HG03521 (cell line): ENCODE results near the gene ABCF2.

ENCODE experiments used
- ATAC-seq: cut with Tn5 transposase; IDR thresholded peaks from one replicate; pipeline ENCODE4 v1.9.1; 2021; ENCODE audit warnings: mild to moderate bottlenecking, moderate library complexity; ENCODE audit not compliant: unreplicated experiment

ABCF2 gene

DNA sequence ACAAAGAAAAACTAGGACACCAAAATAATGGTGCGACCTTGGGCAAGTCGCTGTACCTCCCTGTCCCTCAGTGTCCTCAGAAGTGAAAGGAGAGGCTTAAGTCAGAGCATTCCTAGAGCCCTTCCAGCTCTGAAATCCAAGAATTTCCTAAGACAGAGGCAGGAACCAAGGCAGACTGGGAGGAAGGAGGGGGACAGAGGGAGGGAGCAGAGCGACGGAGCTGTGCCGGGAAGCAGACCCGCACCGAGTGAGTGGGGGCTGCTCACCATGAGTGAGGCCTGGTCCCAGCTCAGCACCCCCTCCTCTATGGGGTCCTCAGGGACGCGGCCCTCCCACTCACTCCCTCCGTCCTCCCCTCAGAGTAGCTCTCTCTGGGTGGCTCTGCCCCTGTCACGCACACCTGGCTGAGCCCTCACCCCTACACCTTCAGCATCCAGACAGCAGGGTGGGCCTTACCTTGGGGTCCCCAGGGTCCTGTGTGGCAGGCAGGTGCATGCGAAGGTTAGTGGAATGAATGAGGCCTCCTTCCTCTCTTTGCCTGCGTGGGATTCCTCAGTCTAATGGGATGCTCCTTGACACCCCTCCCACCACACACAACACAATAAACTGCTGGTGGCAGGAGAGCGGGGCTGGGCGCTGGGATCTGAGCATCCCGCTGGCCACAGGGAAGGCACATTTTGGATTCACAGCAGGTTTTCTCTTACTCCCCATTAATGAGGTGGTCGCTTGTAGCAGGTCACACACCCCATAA is 26.1 kb upstream of the ABCF2 start:
- no peak for ATAC-seq

DNA sequence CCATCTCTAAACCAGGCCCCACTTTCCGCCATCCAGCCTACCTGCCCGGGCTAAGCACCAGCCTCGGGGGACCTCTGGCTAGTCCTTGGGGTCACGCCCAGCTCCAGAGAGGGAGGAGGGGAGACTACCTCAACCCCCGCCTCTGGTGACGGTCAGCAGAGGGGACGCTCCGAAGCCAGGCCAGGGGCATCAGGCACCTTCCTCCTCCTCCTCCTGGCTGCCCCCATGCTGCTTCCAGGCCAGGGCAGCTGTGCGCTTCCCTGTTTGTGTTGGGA is 25.5 kb upstream of the ABCF2 start:
- no peak for ATAC-seq

DNA sequence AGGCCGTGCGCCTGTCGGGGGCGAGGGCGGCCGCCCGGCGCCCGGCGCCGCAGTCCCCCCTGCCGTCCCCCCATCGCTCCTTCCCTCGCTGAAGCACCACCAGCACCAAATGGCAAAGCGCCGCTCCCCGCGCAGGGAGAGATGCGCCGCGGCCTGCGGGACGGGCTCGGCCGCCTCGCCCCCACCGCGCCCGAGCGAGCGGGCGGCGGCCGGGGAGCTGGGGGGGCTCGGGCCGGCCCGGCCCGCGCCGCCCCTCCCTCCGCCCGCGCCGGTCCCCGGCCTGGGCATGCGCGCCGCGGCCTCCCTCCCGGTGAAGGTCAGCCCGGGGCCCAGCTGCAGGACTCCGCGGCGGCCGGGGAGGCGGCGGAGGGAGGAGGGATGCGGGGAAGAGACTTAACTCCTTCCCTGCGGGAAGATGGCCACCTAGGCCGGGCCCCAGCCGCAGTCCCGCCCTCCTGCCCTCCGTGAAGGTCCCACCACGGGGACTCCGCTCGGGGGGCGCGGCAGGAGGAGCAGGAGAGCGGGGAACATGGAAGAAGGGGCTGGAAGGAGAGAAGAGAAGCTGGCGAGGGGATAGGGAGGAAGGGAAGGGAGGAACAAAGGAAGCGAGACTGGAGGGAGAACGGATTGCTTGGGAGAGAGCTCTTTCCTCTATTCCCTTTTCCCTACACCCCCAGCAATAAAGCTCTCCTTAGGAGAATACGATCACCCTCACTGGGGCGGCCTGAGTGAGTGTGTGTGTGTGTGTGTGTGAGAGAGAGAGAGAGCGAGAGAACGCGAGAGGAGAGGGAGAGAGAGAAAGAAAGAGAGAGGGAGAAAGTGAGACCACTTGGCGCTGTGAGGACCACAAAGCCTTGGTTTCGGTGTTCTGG is 24.9 kb upstream of the ABCF2 start:
- no peak for ATAC-seq

DNA sequence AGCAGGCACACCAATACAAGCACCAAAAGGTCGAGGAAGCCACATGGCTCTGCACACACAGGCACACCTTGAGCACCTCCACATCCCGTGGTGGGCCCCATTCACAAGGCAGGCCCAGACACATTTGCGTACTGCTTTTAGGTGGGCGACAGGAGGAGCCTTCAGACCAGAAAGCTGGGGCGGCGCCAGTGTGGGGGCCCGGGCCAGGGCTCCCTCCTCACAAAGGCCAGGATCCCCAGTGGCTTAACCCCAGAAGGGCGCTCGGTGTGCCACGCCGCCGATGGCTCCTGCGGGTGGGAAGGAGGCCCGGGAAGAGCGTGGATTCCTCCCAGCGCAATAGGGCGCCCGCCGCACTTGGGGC is 24.3 kb upstream of the ABCF2 start:
- ATAC-seq, result no peak

DNA sequence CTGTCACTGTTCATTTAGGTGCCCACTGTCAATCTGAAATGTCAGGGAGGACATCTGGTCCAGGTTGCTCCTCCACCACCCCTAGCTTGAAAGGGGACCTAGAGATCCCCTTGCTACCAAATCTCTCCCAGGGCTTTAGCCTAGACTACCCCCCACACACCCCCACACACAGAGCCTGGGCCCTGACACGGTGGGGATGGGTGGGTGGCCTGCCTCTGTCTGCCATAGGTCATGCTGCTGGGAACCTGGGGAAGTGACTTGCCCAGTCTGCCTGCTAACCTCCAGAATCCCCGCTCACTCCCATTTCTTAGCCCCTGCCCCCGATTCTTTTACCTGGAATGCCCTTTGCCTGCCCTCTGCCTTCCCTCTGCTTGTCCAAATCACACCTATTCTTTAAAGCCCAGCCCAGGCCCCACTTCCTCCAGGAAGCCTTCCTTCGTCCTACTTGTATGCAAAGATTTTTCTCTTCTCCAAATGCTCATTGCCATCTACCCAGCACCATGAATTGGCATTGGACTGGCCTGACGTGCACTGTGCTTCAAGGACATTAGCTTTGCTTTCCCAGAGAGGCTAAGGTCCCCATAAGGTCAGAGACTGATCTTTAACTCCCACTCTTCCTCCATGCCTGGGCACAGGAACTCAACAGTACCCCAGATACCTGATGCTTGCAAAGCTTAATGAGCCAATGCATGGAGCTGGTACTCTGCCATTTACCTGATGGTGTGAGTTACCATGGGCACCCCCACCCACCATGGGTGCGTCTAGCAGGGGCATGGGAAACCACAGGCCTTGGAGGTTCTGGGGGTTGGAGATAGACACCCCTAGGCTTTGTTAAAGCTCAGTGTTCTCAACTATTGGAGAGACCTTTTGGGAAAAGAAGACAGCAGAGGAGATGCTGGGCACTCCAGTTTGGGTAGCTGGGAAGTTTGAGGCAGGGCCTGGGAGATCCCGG is 23.5 kb upstream of the ABCF2 start:
- ATAC-seq, result no peak

DNA sequence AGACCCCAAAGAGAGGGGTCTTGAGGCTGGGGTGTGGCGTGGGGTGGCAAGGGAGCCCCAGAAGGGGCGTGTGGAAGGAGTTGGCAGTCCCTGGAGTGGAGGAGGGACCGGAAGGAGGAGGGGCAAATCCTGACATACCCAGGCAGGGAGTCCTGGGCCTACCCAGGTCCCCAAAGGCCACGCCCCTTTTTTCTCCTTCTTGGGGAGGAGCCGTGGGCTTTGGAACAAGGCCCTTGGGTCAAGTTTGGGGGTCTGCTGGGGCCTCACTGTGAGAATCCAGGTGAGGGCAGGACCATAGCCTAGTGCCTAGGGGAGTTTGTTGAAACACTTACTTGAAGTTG is 22.7 kb upstream of the ABCF2 start:
- no peak for ATAC-seq

DNA sequence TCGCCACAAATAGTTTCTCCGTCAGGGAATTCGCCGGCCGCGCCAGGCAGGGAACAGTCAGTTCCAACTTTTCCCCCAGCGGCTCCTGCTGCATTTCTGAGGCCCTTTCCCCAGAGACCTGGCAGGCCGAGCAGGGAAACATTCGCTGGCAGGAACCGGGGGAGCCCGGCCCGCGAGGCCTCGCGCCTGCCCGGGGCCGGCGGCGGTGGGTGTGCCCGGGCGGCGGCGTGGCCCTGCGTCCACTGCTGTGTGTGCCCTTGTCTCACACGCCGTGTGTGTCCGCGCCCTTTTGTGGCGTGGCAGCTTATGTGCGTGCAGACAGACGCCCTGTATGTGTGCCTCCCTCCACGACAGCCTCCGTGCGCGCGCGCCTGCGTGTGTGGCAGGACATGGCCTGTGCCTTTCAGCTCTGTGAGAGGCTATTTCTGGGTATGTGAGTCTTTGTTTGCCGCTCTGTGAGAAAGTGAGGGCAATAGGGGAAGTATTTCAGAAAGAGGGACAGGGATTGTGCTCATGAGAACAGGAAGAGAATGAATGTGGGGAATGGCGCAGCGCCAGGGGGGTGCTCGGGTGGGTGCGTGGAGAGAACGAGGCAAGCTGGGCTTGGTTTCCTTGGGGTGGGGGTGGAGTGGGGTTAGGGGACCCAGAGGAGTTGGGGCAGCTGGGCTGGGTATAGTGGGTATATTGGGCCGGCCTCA is 22.2 kb upstream of the ABCF2 start:
- ATAC-seq, result no peak

DNA sequence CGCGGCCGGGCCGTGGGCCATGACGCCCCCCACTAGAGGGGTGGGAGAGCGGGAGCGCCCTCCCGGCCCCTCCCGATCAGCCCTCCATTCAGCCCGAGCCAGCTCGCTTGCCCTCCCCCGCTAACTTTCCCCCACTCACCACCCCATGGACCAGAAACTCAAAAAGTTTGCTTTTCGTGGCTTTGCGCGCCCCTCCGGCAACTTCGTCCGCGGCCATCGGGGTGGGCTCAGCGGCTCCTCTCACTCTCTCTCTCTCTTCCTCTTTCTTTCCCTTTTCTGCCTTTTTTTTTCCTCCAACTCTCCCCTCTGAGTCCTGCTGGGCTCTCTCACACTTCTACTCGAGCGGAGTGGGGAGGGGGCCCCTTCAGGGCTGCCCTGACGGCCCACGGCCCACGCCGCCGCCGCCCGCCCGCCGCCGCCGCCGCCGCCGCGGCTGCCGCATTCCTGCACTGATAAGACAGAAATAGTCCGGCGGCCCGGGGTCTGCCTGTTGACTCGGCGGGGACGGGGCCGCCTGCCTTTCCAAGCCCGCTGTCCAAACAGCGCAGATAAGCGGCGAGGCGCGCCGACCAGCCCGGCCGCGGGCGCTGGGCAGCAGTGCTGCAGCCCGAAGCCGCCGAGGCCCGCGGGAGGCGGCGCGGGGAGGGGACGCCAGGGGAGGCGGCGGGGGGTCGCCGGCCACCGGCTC is 21.5 kb upstream of the ABCF2 start, which contains the start of gene SMARCD3:
Gene SMARCD3 (minus strand): TSS at position 349 of the 688 bp plus-strand sequence. CDS start 132 bp downstream, at position 217.
- ATAC-seq, result no peak

DNA sequence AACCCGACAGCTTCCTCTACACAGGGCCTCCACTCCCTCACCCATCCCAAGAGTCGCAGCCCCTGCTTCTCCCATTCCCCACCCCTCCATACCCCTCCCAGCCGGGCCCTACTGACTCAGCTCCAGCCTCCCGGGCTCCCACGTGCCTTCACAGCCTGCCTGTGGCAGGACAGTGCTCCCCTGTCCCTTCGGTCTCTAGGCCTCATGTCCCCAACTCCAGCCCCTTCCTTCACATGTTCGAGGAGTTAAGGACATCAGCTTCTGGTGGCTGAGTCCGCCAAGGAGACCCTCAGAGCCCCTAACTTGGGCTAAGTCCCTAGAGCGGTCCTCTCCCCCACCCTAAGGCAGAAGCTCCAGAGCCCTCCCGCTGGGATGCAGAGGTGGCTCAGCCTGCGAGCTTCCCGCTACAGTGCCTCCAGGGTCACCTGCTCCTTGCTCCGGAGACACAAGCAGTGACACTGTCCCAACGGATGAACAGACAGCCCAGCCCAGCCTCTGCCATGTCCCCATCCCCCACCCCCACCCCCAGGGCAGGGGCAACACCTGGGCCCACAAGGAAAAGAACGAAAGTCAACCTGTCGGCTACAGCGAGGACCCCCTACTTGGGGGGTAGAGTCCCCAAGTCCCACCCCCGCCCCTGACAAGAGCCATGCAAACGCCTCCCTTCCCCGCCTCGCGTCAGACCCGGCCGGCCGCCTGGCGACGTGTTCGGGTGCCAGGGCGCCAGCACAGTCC is 20.8 kb upstream of the ABCF2 start:
- no peak for ATAC-seq

DNA sequence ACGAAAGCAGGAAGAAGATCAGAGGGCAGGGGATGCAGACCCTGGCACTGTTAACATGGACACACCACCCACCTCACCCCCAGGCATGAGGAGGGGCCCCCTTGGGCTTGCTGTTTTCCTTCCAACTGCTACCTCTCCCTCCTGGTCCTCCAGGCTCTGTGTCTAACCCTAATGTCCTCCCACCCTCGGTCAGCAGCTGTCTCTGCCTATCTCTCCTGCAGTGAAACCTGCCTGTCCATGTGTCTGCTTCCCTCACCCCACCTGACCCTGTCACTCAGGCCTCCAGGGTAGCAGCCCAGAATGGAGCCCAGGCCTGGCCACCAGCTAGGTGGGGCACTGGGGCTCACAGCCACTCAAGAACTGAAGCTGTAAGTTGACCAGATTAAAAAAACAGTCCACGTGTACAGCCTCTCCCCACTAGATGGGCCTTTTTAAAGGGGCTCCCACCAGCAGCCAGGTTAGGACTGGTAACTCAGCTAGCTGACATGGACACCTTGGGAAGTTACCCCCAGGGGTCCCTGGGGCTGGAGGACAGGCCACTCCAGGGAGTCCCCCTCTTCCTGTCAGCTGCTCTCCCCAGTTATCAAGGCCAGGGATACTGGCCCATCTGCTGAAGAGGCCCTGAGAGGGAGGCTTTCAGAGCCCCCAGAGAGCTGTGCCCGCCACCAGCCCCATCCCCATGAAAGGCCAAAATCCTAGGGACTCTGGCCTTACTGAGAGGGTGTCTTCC is 20.0 kb upstream of the ABCF2 start:
- no peak for ATAC-seq

DNA sequence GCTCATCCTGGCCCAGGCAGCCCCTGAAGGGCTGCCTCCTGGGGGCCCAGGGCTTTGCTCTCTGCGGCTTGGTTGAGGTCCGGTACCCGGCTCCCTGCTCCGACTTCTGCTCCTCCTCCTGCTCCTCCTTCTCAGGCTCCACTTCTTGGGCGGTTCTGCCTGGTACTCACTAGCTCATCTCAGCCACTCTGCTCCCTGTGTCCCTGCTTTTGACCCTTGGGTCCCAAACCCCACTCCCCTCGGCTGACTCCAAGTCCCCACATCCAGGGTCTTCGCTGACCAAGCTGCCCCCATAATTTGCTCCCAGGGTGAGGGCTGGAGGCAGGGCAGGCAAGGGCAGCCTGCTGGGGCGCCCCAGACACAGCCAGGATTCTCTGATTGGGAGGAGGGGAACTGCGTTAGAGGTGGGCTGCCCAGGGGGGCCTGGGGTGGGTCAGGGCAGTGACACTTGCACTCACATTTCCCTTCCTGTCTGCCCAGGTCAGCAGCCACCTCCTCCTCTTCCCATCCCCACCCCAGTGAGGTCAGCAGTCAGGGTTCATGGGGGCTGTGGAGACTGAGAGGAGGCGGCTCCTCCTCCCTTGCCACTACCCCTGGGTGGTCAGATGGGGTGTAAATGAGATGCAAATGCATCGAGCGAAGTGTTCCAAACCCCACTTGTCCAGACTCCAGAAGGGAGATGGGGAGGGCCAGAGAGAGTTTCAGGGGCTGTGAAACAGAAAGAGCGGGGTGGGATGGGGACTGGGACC is 19.3 kb upstream of the ABCF2 start:
- no peak for ATAC-seq

DNA sequence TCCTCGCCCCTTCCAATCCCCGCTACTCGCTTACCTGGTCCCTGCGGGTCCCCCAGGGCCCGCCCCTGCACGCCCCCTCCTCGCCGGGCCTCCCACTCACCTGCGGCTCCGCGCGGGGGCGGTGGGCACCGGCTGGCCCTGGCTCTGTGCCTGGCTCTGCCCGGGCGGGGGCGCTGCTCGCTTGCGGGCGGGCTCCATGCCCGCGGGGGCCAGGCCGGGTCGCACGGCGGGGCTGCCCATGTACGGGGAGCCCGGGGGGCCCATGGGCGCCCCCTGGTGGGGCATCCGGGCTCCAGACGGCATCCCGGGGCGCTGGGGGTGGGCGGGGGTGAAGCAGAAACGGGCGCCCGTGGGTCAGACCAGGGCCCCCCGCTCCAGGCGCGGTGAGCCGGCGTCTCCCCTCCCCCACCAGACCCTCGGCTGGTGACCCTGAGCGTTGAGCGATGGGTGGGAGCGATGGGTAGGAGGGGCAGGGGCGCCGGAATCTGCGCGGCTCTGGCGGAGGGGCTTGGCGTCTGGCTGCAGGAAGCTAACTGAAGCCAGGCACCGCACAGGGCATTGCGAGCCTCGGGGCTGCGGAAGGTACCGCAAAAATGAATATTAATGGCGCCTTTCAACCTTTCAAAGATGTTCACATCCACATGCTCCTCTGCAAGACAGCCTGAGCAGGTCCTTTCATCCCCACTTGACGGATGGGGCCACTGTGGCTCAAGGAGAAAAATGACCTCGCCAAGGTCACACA is 18.5 kb upstream of the ABCF2 start:
- ATAC-seq, result no peak

DNA sequence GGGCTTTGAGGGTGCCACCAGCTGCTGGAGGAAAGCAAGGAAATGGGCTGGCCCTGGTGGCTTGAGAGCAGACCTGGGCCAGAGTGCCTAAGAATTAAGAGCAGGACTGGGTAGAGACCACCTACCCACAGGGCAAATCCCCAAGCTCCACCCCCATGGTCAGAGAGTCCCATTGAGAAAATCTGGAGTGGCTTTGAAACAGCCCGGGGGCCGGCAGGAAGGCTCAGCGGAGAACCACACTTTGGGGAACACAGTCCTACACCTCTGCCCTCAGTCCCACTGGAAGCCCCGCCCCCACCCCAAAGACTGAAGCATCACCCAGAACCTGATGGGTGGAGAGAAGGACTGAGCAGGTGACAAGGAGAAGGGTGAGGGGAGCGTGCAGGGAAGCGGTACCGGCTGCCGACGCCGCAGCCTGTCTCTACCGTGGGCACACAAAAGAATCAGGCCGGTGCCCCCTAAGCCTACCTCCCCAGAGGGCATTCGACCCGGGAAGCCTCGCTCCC is 17.9 kb upstream of the ABCF2 start:
- no peak for ATAC-seq

DNA sequence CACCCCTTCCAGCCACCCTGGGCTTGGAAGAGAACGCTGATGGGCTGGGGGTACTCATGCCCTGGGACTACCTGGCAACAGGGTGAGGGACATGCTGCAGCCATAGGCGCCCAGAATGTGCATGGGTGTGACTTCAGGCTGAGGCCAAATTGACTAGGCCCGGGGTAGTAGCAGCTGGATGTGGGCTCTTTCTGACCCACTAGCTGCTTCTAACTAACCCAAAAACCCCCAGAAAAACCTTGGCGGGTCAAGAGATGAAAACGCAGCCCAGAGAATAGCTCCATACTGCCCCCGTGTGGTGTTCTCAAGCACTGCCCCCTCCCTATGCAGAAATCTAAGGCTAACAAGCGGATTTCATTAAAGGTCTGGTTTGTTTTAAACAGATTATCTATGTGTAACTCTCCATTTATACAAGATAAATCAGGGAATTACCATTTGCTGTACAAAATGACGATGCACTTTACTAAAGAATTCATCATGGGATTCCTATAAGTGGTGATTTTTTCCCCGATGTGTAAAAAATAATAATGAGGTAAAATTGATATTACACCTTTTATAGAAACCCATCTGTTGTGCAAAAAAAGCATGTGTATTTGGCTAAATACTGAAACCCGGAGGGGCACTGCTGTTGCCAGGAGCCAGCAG is 17.3 kb upstream of the ABCF2 start:
- no peak for ATAC-seq

DNA sequence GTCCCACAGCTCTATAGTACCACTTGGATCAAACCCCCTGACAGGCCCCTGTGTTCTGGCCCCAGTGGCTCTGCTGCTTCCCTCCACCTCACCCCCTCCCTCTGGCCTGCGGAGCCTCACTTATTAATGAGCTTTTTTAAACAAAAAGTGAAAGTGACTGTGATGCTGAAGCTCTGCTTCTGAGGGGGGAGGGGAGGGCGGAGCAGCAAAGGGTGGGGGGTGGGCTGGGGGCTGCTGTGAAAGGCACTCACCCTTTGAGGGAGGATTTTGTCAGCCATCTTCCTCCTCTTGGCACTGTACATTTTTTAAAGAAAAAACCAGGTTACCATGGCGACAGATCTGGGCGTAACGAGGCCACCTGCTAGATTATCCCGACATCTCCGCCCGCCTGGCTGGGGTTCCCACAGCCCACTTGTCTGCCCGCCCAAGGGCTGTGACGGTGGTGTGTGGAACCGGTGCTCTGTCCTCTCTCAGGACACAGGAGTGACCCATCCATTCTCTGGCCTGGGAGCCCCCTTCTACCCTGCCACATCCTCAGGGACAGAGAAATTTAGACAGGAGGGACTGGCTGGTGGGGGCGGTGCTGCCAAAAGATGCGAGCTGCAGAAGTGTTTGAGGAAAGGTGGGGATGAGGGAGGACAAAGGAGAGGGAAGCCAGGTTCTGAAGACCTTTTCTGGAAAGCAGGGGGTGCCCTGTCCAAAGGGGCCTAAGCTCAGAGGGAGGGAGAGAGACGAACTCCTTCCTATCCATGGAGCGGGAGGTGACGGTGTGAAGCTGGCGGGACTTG is 16.6 kb upstream of the ABCF2 start:
- no peak for ATAC-seq

DNA sequence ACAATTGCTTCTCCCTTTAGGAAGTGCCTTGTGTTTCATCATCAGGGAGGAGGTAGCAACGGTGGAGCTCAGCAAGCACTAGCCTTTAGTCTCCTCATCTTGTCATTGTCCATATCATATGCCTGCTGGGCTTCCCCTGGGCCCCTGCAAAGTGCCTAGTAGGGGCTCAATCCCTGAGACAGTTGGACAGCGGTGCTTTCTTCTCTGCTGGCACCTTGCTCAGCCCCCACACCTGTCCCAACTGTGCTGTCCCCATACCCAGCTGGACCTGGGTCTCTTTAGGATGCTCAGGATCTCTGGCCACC is 16.0 kb upstream of the ABCF2 start:
- no peak for ATAC-seq
